Fibroblast of pulmonary artery (primary cell): Measurements from ENCODE around the gene CLDN5.

Source experiments
- DNase-seq: peaks from one replicate; pipeline ENCODE4 v3.0.0-alpha.2; 2010; ENCODE audit warnings: low read depth
- H3K4me3 ChIP-seq: replicated peaks from 2 replicates; pipeline ENCODE4 v1.5.1; 2011; ENCODE audit warnings: low read depth, mild to moderate bottlenecking, control low read depth, low read length, moderate library complexity
- CTCF ChIP-seq: IDR thresholded peaks from 2 replicates; pipeline ENCODE4 v1.5.1; 2011; ENCODE audit warnings: mild to moderate bottlenecking, control low read depth, low read length, inconsistent platforms; ENCODE audit errors: missing control alignments

Gene CLDN5

GRCh38 chr22:19494001-19494560 is 30.1 kb downstream of the CLDN5 start:
- DNase-seq: no peak
- H3K4me3 ChIP-seq: no peak overlapping the region
- TF ChIP-seq CTCF: no peak

- no peak for TF ChIP-seq CTCF
- H3K4me3 ChIP-seq: no peak overlapping the region
- DNase-seq: no peak
Measured at GRCh38 chr22:19492504-19493174, 31.6 kb downstream of the CLDN5 start.

GRCh38 chr22:19490628-19491230 is 33.5 kb downstream of the CLDN5 start:
- no peak for TF ChIP-seq CTCF
- DNase-seq: no peak
- no peak overlapping the region for H3K4me3 ChIP-seq

GRCh38 chr22:19488884-19489843 is 35.0 kb downstream of the CLDN5 start:
- peak; percentile 29 for TF ChIP-seq CTCF
- no peak overlapping the region for H3K4me3 ChIP-seq
- DNase-seq: peak; percentile 47

- H3K4me3 ChIP-seq: no peak overlapping the region
- no peak for TF ChIP-seq CTCF
- no peak for DNase-seq
Measured at GRCh38 chr22:19488285-19488684, 35.9 kb downstream of the CLDN5 start.

GRCh38 chr22:19483481-19484244 is 40.5 kb downstream of the CLDN5 start:
- TF ChIP-seq CTCF: no peak
- peak; percentile 96 for DNase-seq
- H3K4me3 ChIP-seq: peak overlapping the region; percentile 25
